ENCODE data around the gene FBXO17. TPM values are rescaled to one million over a fixed set of nuclear protein-coding genes. Genes with fewer than 3 reads are reported as not detected.
"Not testable (repeated sequence)": the region's sequence is repeated elsewhere in the genome, so short reads cannot be mapped to it uniquely, and the experiment has no call there.

Gene FBXO17, protein sequence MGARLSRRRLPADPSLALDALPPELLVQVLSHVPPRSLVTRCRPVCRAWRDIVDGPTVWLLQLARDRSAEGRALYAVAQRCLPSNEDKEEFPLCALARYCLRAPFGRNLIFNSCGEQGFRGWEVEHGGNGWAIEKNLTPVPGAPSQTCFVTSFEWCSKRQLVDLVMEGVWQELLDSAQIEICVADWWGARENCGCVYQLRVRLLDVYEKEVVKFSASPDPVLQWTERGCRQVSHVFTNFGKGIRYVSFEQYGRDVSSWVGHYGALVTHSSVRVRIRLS
- total RNA-seq (2014; rRNA removed; shearing (Covaris generic)): 12.5 and 22.1 TPM in 2 replicates

DNA sequence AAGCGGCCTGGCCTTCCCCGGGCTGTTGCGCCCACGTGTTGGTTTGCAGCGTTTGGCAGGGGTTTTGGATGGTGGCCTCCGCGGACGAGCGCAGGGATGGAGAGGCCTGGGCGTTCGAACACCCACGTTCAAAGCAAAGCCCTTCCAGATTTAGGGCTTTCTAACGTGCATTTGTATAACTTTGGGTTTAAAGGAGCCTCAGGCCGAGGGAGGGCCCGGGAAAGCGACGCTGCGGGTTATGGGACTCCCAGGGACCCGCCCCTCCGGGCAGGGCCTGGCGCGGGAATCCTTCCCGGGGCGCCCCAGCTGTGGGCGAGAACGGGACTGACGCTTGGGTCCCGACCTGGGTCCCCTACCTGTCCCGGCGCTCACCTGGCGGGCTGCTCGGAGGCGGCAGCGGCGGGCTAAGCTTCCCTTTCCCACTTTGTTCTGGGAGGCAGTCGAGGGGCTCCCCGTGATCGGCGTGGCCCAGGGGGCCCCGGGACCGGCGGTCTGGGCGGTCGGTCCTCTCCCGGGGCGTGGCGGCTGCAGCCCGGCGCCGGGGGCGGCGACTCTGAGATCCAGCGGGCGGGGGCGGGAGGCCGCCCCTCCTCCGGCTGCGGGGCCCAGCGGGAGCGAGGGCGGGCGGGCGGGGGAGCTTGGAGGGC lies at the start of gene FBXO17:
TSS of gene FBXO17 (minus strand) at position 529 of the 647 bp plus-strand sequence. CDS start 25,423 bp downstream, outside the sequence.
- peak; percentile 72 for DNase-seq (ENCODE audit: low read depth)

- DNase-seq (ENCODE audit: low read depth): no peak
These were observed 49.5 kb upstream of the FBXO17 start for GRCh38 chr19:39024875-39025641.

DNA sequence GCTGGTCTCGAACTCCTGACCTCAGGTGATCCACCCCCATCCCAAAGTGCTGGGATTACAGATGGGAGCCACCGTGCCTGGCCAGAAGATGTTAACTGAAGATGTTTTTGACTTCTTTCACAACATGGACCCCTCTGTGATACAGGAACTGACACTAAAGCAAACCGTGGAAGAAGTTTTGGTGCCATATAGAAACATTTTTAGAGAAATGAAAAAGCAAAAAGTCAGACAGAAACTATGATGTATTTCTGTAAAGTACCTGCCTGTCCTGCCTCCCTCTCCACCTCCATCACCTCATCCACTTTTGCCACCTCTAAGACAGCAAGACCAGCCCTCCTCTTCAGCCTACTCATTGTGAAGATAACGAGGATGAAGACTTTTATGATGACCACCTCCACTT lies 45.5 kb upstream of the FBXO17 start:
- no peak for DNase-seq (ENCODE audit: low read depth)

- DNase-seq (ENCODE audit: low read depth): no peak
These were observed 42.1 kb upstream of the FBXO17 start for GRCh38 chr19:39017646-39018045.

DNA sequence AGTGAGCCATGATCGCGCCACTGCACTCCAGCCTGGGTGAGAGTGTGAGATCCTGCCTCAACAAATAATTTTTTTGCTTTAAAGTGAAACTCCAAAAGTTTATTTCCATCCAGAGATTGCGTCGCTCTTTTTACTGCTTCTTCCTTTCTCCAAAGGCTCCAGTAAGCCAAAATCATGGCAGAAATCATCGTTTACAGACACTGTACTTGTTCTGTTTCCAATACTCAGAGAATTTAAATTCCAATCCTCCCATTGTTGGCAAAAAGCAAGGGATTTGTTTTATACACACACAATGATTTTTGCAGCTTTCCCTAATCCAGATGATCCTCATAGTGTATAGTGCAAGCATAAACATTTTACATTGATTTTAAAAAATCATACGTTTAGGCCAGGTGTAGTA lies 41.5 kb upstream of the FBXO17 start:
- no peak for DNase-seq (ENCODE audit: low read depth)

- DNase-seq (ENCODE audit: low read depth): peak; percentile 52
These were observed 38.5 kb upstream of the FBXO17 start for GRCh38 chr19:39014037-39014436.

DNA sequence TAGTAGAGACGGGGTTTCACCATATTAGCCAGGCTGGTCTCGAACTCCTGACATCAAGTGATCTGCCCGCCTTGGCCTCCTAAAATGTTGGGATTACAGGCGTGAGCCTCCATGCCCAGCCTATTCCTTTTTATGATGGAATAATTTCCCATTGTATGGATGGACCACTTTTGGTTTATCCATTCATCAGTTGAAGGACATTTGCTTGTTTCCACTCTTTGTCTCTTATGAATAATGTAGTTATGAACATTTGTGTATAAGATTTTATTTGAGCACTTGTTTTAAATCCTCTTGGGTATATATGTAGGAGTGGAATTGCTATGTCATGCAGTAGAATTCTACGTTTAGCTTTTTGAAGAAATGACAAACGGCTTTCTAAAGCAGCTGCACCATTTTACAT lies 33.5 kb upstream of the FBXO17 start:
- no peak for DNase-seq (ENCODE audit: low read depth)

- DNase-seq (ENCODE audit: low read depth): no peak
These were observed 32.6 kb upstream of the FBXO17 start for GRCh38 chr19:39008137-39008536.

DNA sequence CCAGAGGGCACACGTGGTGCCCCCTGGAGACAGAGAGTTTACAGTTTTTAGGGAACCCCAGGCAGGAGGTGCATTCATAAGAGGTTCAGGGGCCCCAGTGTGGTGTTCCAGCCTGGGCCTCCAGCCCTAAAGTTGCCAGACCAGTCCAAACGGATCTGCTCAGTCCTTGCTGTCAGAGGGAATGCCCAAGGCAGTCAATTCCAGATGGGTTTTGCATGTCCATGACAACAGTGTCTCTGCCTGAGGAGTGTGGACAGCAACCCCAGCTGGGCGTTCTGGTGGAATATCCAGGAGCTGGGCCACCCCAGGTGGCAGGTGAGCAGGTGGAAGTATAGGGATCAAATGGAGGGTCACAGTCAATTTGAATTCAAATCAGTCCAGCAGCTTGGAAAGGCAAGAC lies 31.6 kb upstream of the FBXO17 start:
- no peak for DNase-seq (ENCODE audit: low read depth)

- no peak for DNase-seq (ENCODE audit: low read depth)
These were observed 28.9 kb upstream of the FBXO17 start for GRCh38 chr19:39004403-39004802.

- no peak for DNase-seq (ENCODE audit: low read depth)
These were observed 28.3 kb upstream of the FBXO17 start for GRCh38 chr19:39003796-39004195.

GRCh38 chr19:39003188-39003587 lies 27.6 kb upstream of the FBXO17 start:
- DNase-seq (ENCODE audit: low read depth): no peak

DNA sequence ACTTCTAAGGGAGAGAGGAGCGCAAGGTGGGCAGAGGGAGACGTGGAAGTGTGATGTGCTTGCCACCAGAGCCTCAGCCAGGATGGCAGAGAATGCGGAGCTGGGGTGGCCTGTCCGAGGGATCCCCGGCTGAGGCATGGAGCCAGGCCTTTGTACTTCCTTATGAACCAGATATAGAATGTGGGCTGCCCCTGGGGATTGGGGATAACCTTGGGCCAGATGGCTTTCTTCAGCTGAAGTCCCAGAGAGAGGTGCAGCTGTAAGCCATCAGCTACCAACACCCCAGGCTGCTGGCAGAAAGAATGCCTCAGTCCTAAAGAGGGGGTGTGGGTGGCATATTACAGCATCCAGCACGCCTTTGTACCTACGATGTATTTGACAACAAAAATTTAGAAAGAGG lies 25.5 kb upstream of the FBXO17 start:
- no peak for DNase-seq (ENCODE audit: low read depth)

GRCh38 chr19:38997576-38997975 lies 22.0 kb upstream of the FBXO17 start:
- not testable (repeated sequence) for DNase-seq (ENCODE audit: low read depth)

DNA sequence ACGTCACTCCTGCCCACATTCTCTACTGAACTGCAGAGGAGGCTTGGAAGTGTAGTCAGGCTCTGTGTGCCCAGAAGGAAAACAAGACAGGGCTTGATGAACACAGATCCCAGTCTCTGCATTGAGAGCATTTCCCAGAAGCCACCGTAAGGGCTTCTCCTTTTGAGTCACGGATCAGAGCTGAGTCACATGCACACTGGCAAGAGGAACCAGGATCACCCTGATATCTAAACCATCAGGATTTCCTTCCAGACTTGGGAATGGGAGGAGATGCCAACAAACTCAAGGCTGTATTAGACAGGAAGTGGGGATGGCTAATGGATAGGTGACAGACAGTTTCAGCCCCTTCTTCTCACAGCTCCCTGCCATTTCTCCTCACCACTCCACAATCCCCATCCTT lies 17.7 kb upstream of the FBXO17 start:
- DNase-seq (ENCODE audit: low read depth): peak; percentile 81

GRCh38 chr19:38990949-38991697 lies 15.6 kb upstream of the FBXO17 start:
- peak; percentile 72 for DNase-seq (ENCODE audit: low read depth)

DNA sequence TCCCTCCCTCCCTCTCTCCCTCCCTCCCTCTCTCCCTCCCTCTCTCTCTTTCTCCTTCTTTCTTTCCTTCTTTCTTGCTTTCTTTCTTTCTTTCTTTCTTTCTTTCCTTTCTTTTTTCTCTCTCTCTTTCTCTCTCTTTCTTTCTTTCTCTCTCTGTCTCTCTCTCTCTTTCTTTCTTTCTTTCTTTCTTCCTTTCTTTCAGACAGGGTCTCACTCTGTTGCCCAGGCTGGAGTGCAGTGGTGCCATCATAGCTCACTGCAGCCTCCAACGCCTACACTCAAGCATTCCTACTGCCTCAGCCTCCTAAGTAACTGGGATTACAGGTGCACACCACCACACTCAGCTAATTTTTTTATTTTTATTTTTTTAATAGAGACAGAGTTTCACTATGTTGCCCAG lies 14.1 kb upstream of the FBXO17 start:
- DNase-seq (ENCODE audit: low read depth): not testable (repeated sequence)

- peak; percentile 67 for DNase-seq (ENCODE audit: low read depth)
These were observed 13.6 kb upstream of the FBXO17 start for GRCh38 chr19:38989066-38989605.

DNA sequence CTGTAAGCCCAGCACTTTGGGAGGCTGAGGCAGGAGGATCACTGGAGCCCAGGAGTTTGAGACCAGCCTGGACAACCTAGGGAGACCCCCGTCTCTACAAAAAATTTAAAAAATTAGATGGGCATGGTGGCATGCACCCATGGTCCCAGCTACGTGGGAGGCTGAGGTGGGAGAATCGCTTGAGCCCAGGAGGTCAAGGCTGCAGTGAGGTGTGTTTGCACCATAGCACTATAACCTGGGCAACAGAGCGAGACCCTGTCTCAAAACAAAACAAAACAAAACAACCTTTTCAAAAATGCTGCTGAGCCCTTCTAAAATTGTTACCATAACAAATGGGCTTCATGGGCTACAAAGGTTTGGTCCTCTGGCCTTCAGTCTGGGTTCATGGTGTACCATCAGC lies 13.1 kb upstream of the FBXO17 start:
- not testable (repeated sequence) for DNase-seq (ENCODE audit: low read depth)

DNA sequence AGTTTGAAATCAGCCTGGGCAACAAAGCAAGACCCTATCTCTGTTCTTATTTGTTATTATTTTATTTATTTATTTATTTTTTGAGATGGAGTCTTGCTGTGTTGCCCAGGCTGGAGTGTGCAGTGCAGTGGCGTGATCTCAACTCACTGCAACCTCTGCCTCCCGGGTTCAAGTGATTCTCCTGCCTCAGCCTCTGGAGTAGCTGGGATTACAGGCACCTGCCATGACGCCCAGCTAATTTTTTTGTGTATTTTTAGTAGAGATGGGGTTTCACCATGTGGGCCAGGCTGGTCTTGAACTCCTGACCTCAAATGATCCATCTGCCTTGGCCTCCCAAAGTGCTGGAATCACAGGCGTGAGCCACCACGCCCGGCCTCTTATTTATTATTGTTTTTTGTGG lies 12.2 kb upstream of the FBXO17 start:
- DNase-seq (ENCODE audit: low read depth): not testable (repeated sequence)

- no peak for DNase-seq (ENCODE audit: low read depth)
These were observed 9.7 kb upstream of the FBXO17 start for GRCh38 chr19:38985262-38985661.

Data from RPMI7951 (cell line).